ENCODE measurements around the gene ENOSF1.

The ENOSF1 gene

GRCh38 chr18:629269-630150 lies 82.9 kb downstream of the ENOSF1 start:
- no peak for DNase-seq

- DNase-seq: no peak
Observed at GRCh38 chr18:627231-627630, 85.2 kb downstream of the ENOSF1 start.

GRCh38 chr18:623761-624620 lies 88.4 kb downstream of the ENOSF1 start:
- DNase-seq: peak; percentile 54

GRCh38 chr18:622289-622688 lies 90.1 kb downstream of the ENOSF1 start:
- no peak for DNase-seq

GRCh38 chr18:621291-622043 lies 91.0 kb downstream of the ENOSF1 start:
- DNase-seq: peak; percentile 31
